GM23338 (cell line): ENCODE measurements around the gene TNFRSF21. TPM values are rescaled to one million over a fixed set of nuclear protein-coding genes. Genes with fewer than 3 reads are reported as not detected.

Source experiments
- ATAC-seq: fragments of 200-7000 bp; cut with Tn5 transposase; 3 replicates; pipeline ENCODE4 v1.9.1; 2020
- DNase-seq: peaks from one replicate; pipeline ENCODE4 v3.0.0-alpha.2; 2015; ENCODE audit warnings: low spot score
- H2AFZ ChIP-seq: fragments of 200-600 bp; sonication (generic); 2 replicates; pipeline ENCODE4 v1.8.0; 2016; ENCODE audit warnings: antibody characterized with exemption, mild to moderate bottlenecking, moderate library complexity
- H3F3A ChIP-seq: fragments of 200-600 bp; sonication (generic); replicated peaks from 2 replicates; pipeline ENCODE4 v1.8.0; 2017; ENCODE audit warnings: antibody characterized with exemption, mixed run types, low read depth
- H3K27ac ChIP-seq: fragments of 200-600 bp; sonication (generic); 2 replicates; pipeline ENCODE4 v1.6.1; 2016; ENCODE audit warnings: low read depth
- H3K27me3 ChIP-seq: fragments of 200-600 bp; sonication (generic); 2 replicates; pipeline ENCODE4 v1.8.0; 2016; ENCODE audit warnings: mild to moderate bottlenecking, mixed run types, moderate library complexity; ENCODE audit not compliant: insufficient read depth
- H3K36me3 ChIP-seq: fragments of 200-600 bp; sonication (generic); 2 replicates; pipeline ENCODE4 v1.8.0; 2016; ENCODE audit warnings: mild to moderate bottlenecking; ENCODE audit not compliant: insufficient read depth
- H3K4me1 ChIP-seq: fragments of 200-600 bp; sonication (generic); 2 replicates; pipeline ENCODE4 v1.8.0; 2016; ENCODE audit warnings: mild to moderate bottlenecking, moderate library complexity; ENCODE audit not compliant: insufficient read depth
- H3K4me2 ChIP-seq: fragments of 200-600 bp; sonication (generic); 2 replicates; pipeline ENCODE4 v1.7.1; 2017; ENCODE audit warnings: mixed run types
- H3K4me3 ChIP-seq: fragments of 200-600 bp; sonication (generic); 2 replicates; pipeline ENCODE4 v1.6.1; 2016; ENCODE audit warnings: mixed run types
- H3K79me2 ChIP-seq: fragments of 200-600 bp; sonication (generic); replicated peaks from 2 replicates; pipeline ENCODE4 v1.8.0; 2017; ENCODE audit warnings: mild to moderate bottlenecking; ENCODE audit not compliant: insufficient read depth
- H3K9me2 ChIP-seq: fragments of 200-600 bp; sonication (generic); 2 replicates; pipeline ENCODE4 v1.8.0; 2017; ENCODE audit not compliant: insufficient read depth
- H4K20me1 ChIP-seq: fragments of 200-600 bp; sonication (generic); replicated peaks from 2 replicates; pipeline ENCODE4 v1.8.0; 2017; ENCODE audit warnings: mild to moderate bottlenecking; ENCODE audit not compliant: insufficient read depth
- H3K27ac Mint-ChIP-seq: 2 replicates; pipeline ENCODE4 v1.8.0; 2020; ENCODE audit warnings: inconsistent platforms, mild to moderate bottlenecking, moderate library complexity, mixed read lengths
- H3K27me3 Mint-ChIP-seq: 3 replicates; pipeline ENCODE4 v1.8.0; 2022; ENCODE audit warnings: low read depth, mild to moderate bottlenecking, moderate library complexity, mixed read lengths, inconsistent platforms; ENCODE audit not compliant: insufficient read depth, poor library complexity
- H3K36me3 Mint-ChIP-seq: 3 replicates; pipeline ENCODE4 v1.8.0; 2021; ENCODE audit warnings: low read depth, mild to moderate bottlenecking, inconsistent platforms, moderate library complexity, mixed read lengths
- H3K4me1 Mint-ChIP-seq: 3 replicates; pipeline ENCODE4 v1.8.0; 2020; ENCODE audit warnings: mild to moderate bottlenecking, inconsistent platforms, mixed read lengths
- H3K4me3 Mint-ChIP-seq: 3 replicates; pipeline ENCODE4 v1.8.0; 2021; ENCODE audit warnings: moderate library complexity, mild to moderate bottlenecking, inconsistent platforms, mixed read lengths
- H3K9me3 Mint-ChIP-seq: 3 replicates; pipeline ENCODE4 v1.8.0; 2020; ENCODE audit warnings: moderate library complexity, mild to moderate bottlenecking, inconsistent platforms, mixed read lengths
- CREB1 ChIP-seq: fragments of 250-450 bp; sonication (Bioruptor Pico); IDR thresholded peaks from 2 replicates; pipeline ENCODE4 v1.5.0; 2020; ENCODE audit warnings: low read depth, mild to moderate bottlenecking, moderate library complexity
- EZH2 ChIP-seq: fragments of 200-600 bp; sonication (generic); IDR thresholded peaks from one replicate; pipeline ENCODE4 v1.8.0; 2017; ENCODE audit warnings: antibody characterized with exemption, mild to moderate bottlenecking, low read depth; ENCODE audit not compliant: unreplicated experiment
- EZH2phosphoT487 ChIP-seq: fragments of 200-600 bp; sonication (generic); IDR thresholded peaks from one replicate; pipeline ENCODE4 v1.8.1; 2018; ENCODE audit warnings: antibody characterized with exemption; ENCODE audit not compliant: unreplicated experiment
- JUNB ChIP-seq: IDR thresholded peaks from one replicate; pipeline ENCODE4 v1.6.1; 2016; ENCODE audit warnings: antibody characterized with exemption; ENCODE audit not compliant: unreplicated experiment
- NANOG ChIP-seq: IDR thresholded peaks from 2 replicates; pipeline ENCODE4 v1.6.1; 2016; ENCODE audit warnings: antibody characterized with exemption, borderline replicate concordance
- POLR2AphosphoS5 ChIP-seq: IDR thresholded peaks from 2 replicates; pipeline ENCODE4 v1.6.1; 2016; ENCODE audit warnings: antibody characterized with exemption, low read depth
- STAT1 ChIP-seq: IDR thresholded peaks from one replicate; pipeline ENCODE4 v1.6.1; 2016; ENCODE audit warnings: antibody characterized with exemption; ENCODE audit not compliant: unreplicated experiment
- ZNF114 ChIP-seq: fragments of 250-450 bp; sonication (Bioruptor Pico); IDR thresholded peaks from 2 replicates; pipeline ENCODE4 v1.5.0; 2020; ENCODE audit warnings: mild to moderate bottlenecking, moderate library complexity
- ZNF331 ChIP-seq: fragments of 250-450 bp; sonication (Bioruptor Pico); IDR thresholded peaks from 2 replicates; pipeline ENCODE4 v1.5.0; 2020; ENCODE audit warnings: low read depth, mild to moderate bottlenecking, moderate library complexity
- polyA plus RNA-seq: library from polyadenylated mRNA; unstranded; fragments of >200 nt; fragmentation: Nextera tagmentation; extraction: Ambion mirVana; gene quantifications from 2 replicates; pipeline ENCODE4 v1.2.1, GENCODE V29; 2016
- total RNA-seq: library from RNA; depleted of rRNA; stranded (reverse); fragments of >200 nt; shearing (Covaris generic); gene quantifications from 2 replicates; pipeline ENCODE4 v1.2.3, GENCODE V29; 2014
- TF ChIP-seq, protein P1 (sequence below): IDR thresholded peaks from 2 replicates; pipeline ENCODE4 v1.6.1; 2016; ENCODE audit warnings: antibody characterized with exemption
- TF ChIP-seq, protein P2 (sequence below): IDR thresholded peaks from one replicate; pipeline ENCODE4 v1.6.1; 2018; ENCODE audit warnings: antibody characterized with exemption; ENCODE audit not compliant: unreplicated experiment
- TF ChIP-seq, protein P3 (sequence below), 2 experiments: fragments of 200-600 bp in 1 of 2; sonication (generic) in 1 of 2; conservative IDR thresholded peaks; 2 replicates each; pipeline versions ENCODE4 v1.5.1 to v1.6.1; 2016 to 2017; ENCODE audit warnings: antibody characterized with exemption in 2 of 2, low read depth in 2 of 2, mild to moderate bottlenecking in 2 of 2, moderate library complexity in 1 of 2
- TF ChIP-seq, protein P4 (sequence below): fragments of 250-450 bp; sonication (Bioruptor Pico); IDR thresholded peaks from 2 replicates; pipeline ENCODE4 v1.5.0; 2020; ENCODE audit warnings: mild to moderate bottlenecking, moderate library complexity

The TNFRSF21 gene
- total and polyA plus RNA-seq, 2 experiments from 2014 or later, result 22.1 to 48.1 TPM

GRCh38 chr6:47275640-47276039, 34.1 kb downstream of the TNFRSF21 start:
- H3K27me3 ChIP-seq, result no peaks in the 10 kb centered on the region
- no peak overlapping the region for H2AFZ ChIP-seq
- no peaks in the 10 kb centered on the region for H3K9me2 ChIP-seq
- ATAC-seq (no peak), DNase-seq (no peak)
- peaks cover 5% of the 10 kb centered on the region; the same call in 1 of the 3 replicates for H3K9me3 Mint-ChIP-seq
- no peak overlapping the region for H3K27ac Mint-ChIP-seq
- peaks cover 17% of the 10 kb centered on the region; the same call in 1 of the 2 replicates for H3K36me3 ChIP-seq
- no peak overlapping the region for H3K4me2 ChIP-seq
- peaks cover 33% of the 10 kb centered on the region for H4K20me1 ChIP-seq
- no peak overlapping the region for H3K27ac ChIP-seq
- no peak overlapping the region for H3K4me3 ChIP-seq
- no peaks in the 10 kb centered on the region for H3F3A ChIP-seq
- H3K36me3 Mint-ChIP-seq, result peaks cover 47% of the 10 kb centered on the region
- H3K4me1 Mint-ChIP-seq, result peaks cover 9% of the 10 kb centered on the region; the same call in 2 of the 3 replicates
- H3K4me1 ChIP-seq, result peaks cover 10% of the 10 kb centered on the region
- TF ChIP-seq STAT1 (no peak), JUNB (no peak), EZH2phosphoT487 (no peak), ZNF331 (CRISPR knock-in tag) (no peak), ZNF114 (CRISPR knock-in tag) (no peak), POLR2AphosphoS5 (no peak), NANOG (no peak), CREB1 (CRISPR knock-in tag) (no peak), EZH2 (no peak)
- TF ChIP-seq, protein P1, sequence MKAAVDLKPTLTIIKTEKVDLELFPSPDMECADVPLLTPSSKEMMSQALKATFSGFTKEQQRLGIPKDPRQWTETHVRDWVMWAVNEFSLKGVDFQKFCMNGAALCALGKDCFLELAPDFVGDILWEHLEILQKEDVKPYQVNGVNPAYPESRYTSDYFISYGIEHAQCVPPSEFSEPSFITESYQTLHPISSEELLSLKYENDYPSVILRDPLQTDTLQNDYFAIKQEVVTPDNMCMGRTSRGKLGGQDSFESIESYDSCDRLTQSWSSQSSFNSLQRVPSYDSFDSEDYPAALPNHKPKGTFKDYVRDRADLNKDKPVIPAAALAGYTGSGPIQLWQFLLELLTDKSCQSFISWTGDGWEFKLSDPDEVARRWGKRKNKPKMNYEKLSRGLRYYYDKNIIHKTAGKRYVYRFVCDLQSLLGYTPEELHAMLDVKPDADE, result no peak
- TF ChIP-seq, protein P2, sequence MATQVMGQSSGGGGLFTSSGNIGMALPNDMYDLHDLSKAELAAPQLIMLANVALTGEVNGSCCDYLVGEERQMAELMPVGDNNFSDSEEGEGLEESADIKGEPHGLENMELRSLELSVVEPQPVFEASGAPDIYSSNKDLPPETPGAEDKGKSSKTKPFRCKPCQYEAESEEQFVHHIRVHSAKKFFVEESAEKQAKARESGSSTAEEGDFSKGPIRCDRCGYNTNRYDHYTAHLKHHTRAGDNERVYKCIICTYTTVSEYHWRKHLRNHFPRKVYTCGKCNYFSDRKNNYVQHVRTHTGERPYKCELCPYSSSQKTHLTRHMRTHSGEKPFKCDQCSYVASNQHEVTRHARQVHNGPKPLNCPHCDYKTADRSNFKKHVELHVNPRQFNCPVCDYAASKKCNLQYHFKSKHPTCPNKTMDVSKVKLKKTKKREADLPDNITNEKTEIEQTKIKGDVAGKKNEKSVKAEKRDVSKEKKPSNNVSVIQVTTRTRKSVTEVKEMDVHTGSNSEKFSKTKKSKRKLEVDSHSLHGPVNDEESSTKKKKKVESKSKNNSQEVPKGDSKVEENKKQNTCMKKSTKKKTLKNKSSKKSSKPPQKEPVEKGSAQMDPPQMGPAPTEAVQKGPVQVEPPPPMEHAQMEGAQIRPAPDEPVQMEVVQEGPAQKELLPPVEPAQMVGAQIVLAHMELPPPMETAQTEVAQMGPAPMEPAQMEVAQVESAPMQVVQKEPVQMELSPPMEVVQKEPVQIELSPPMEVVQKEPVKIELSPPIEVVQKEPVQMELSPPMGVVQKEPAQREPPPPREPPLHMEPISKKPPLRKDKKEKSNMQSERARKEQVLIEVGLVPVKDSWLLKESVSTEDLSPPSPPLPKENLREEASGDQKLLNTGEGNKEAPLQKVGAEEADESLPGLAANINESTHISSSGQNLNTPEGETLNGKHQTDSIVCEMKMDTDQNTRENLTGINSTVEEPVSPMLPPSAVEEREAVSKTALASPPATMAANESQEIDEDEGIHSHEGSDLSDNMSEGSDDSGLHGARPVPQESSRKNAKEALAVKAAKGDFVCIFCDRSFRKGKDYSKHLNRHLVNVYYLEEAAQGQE, result no peak
- TF ChIP-seq, protein P3, sequence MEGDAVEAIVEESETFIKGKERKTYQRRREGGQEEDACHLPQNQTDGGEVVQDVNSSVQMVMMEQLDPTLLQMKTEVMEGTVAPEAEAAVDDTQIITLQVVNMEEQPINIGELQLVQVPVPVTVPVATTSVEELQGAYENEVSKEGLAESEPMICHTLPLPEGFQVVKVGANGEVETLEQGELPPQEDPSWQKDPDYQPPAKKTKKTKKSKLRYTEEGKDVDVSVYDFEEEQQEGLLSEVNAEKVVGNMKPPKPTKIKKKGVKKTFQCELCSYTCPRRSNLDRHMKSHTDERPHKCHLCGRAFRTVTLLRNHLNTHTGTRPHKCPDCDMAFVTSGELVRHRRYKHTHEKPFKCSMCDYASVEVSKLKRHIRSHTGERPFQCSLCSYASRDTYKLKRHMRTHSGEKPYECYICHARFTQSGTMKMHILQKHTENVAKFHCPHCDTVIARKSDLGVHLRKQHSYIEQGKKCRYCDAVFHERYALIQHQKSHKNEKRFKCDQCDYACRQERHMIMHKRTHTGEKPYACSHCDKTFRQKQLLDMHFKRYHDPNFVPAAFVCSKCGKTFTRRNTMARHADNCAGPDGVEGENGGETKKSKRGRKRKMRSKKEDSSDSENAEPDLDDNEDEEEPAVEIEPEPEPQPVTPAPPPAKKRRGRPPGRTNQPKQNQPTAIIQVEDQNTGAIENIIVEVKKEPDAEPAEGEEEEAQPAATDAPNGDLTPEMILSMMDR (conservative IDR thresholded peaks at IDR 0.05; ENCODE audit: low read depth in 2 of 2), result no peak
- TF ChIP-seq, protein P4, sequence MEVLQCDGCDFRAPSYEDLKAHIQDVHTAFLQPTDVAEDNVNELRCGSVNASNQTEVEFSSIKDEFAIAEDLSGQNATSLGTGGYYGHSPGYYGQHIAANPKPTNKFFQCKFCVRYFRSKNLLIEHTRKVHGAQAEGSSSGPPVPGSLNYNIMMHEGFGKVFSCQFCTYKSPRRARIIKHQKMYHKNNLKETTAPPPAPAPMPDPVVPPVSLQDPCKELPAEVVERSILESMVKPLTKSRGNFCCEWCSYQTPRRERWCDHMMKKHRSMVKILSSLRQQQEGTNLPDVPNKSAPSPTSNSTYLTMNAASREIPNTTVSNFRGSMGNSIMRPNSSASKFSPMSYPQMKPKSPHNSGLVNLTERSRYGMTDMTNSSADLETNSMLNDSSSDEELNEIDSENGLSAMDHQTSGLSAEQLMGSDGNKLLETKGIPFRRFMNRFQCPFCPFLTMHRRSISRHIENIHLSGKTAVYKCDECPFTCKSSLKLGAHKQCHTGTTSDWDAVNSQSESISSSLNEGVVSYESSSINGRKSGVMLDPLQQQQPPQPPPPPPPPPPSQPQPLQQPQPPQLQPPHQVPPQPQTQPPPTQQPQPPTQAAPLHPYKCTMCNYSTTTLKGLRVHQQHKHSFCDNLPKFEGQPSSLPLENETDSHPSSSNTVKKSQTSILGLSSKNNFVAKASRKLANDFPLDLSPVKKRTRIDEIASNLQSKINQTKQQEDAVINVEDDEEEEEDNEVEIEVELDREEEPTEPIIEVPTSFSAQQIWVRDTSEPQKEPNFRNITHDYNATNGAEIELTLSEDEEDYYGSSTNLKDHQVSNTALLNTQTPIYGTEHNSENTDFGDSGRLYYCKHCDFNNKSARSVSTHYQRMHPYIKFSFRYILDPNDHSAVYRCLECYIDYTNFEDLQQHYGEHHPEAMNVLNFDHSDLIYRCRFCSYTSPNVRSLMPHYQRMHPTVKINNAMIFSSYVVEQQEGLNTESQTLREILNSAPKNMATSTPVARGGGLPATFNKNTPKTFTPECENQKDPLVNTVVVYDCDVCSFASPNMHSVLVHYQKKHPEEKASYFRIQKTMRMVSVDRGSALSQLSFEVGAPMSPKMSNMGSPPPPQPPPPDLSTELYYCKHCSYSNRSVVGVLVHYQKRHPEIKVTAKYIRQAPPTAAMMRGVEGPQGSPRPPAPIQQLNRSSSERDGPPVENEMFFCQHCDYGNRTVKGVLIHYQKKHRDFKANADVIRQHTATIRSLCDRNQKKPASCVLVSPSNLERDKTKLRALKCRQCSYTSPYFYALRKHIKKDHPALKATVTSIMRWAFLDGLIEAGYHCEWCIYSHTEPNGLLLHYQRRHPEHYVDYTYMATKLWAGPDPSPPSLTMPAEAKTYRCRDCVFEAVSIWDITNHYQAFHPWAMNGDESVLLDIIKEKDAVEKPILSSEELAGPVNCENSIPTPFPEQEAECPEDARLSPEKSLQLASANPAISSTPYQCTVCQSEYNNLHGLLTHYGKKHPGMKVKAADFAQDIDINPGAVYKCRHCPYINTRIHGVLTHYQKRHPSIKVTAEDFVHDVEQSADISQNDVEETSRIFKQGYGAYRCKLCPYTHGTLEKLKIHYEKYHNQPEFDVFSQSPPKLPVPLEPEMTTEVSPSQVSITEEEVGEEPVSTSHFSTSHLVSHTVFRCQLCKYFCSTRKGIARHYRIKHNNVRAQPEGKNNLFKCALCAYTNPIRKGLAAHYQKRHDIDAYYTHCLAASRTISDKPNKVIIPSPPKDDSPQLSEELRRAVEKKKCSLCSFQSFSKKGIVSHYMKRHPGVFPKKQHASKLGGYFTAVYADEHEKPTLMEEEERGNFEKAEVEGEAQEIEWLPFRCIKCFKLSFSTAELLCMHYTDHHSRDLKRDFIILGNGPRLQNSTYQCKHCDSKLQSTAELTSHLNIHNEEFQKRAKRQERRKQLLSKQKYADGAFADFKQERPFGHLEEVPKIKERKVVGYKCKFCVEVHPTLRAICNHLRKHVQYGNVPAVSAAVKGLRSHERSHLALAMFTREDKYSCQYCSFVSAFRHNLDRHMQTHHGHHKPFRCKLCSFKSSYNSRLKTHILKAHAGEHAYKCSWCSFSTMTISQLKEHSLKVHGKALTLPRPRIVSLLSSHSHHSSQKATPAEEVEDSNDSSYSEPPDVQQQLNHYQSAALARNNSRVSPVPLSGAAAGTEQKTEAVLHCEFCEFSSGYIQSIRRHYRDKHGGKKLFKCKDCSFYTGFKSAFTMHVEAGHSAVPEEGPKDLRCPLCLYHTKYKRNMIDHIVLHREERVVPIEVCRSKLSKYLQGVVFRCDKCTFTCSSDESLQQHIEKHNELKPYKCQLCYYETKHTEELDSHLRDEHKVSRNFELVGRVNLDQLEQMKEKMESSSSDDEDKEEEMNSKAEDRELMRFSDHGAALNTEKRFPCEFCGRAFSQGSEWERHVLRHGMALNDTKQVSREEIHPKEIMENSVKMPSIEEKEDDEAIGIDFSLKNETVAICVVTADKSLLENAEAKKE (CRISPR knock-in tag), result no peak
- peaks cover 89% of the 10 kb centered on the region for H3K79me2 ChIP-seq
- H3K4me3 Mint-ChIP-seq, result no peak overlapping the region
- no peaks in the 10 kb centered on the region for H3K27me3 Mint-ChIP-seq
